Caco-2 (cell line): Measurements from ENCODE around the gene CNBD2. TPM values are rescaled to one million over a fixed set of nuclear protein-coding genes. Genes with fewer than 3 reads are reported as not detected.
"Not testable (repeated sequence)": the region's sequence is repeated elsewhere in the genome, so short reads cannot be mapped to it uniquely, and the experiment has no call there.

Source experiments
- BruUV-seq: library from RNA; stranded (reverse); fragments of 400-500 nt; replicated peaks from 2 replicates; lab custom pipeline; 2021; lab: Mats Ljungman, UMichigan
- CTCF ChIA-PET: fragments of 300-600 bp; sonication (Branson Sonifier 250); formaldehyde crosslinking; loops from one replicate; lab custom pipeline; 2022; ENCODE audit warnings: antibody characterized with exemption; lab: Charles Lee
- POLR2A ChIA-PET: fragments of 300-600 bp; sonication (Branson Sonifier 250); formaldehyde crosslinking; loops from one replicate; lab custom pipeline; 2022; ENCODE audit warnings: antibody characterized with exemption; lab: Charles Lee
- DNase-seq, 2 experiments: peaks; one replicate each; pipeline versions ENCODE4 v3.0.0 to v3.0.0-alpha.2; 2020 to 2022
- H3K27me3 ChIP-seq: replicated peaks from 2 replicates; pipeline ENCODE4 v1.6.0; 2011; ENCODE audit warnings: low read length; ENCODE audit not compliant: control insufficient read depth, insufficient read depth
- H3K36me3 ChIP-seq: 2 replicates; pipeline ENCODE4 v1.5.1; 2011; ENCODE audit warnings: low read length; ENCODE audit not compliant: control insufficient read depth, insufficient read depth
- H3K4me1 ChIP-seq: fragments of 250-450 bp; sonication (Bioruptor Pico); 2 replicates; pipeline ENCODE4 v1.5.1; 2020; ENCODE audit warnings: mild to moderate bottlenecking
- H3K4me3 ChIP-seq: 2 replicates; pipeline ENCODE4 v1.5.1; 2011; ENCODE audit warnings: low read depth, mild to moderate bottlenecking, control low read depth, low read length
- H3K9me3 ChIP-seq: fragments of 250-450 bp; sonication (Bioruptor Pico); 2 replicates; pipeline ENCODE4 v1.5.1; 2020; ENCODE audit warnings: mild to moderate bottlenecking, moderate library complexity
- H3K27ac Mint-ChIP-seq: one replicate; pipeline ENCODE4 v1.8.0; 2022; ENCODE audit warnings: mixed read lengths; ENCODE audit not compliant: unreplicated experiment
- H3K27me3 Mint-ChIP-seq: one replicate; pipeline ENCODE4 v1.8.0; 2022; ENCODE audit warnings: mixed read lengths; ENCODE audit not compliant: insufficient read depth, unreplicated experiment
- H3K36me3 Mint-ChIP-seq: one replicate; pipeline ENCODE4 v1.8.0; 2022; ENCODE audit warnings: mild to moderate bottlenecking, mixed read lengths; ENCODE audit not compliant: insufficient read depth, unreplicated experiment
- H3K4me1 Mint-ChIP-seq: one replicate; pipeline ENCODE4 v1.8.0; 2022; ENCODE audit warnings: low read depth, mixed read lengths; ENCODE audit not compliant: unreplicated experiment
- H3K4me3 Mint-ChIP-seq: one replicate; pipeline ENCODE4 v1.8.0; 2022; ENCODE audit warnings: mild to moderate bottlenecking, moderate library complexity, mixed read lengths; ENCODE audit not compliant: unreplicated experiment
- H3K9me3 Mint-ChIP-seq: one replicate; pipeline ENCODE4 v1.8.0; 2022; ENCODE audit warnings: mixed read lengths; ENCODE audit not compliant: unreplicated experiment
- CTCF ChIP-seq, 2 experiments: fragments of 200-600 bp in 1 of 2; IDR thresholded peaks; 1 replicate in 1 of 2; 2 replicates in 1 of 2; pipeline versions ENCODE4 v1.5.1 to v1.8.0; 2011 to 2022; ENCODE audit warnings: antibody characterized with exemption in 1 of 2, control low read depth in 1 of 2, inconsistent platforms in 1 of 2, low read depth in 1 of 2, low read length in 1 of 2, mild to moderate bottlenecking in 1 of 2, moderate library complexity in 1 of 2; ENCODE audit not compliant: insufficient read depth in 1 of 2, severe bottlenecking in 1 of 2, unreplicated experiment in 1 of 2
- intact Hi-C: fragments of 100-400 bp; cut with micrococcal nuclease; formaldehyde crosslinking; loops from one replicate; pipeline ENCODE4 v1.10.0; 2022; ENCODE audit not compliant: unreplicated experiment
- total RNA-seq: library from RNA; stranded (reverse); gene quantifications from 2 replicates; pipeline ENCODE4 v1.2.3, GENCODE V29; 2022

CNBD2 gene
- total RNA-seq, 1 experiment from 2014 or later = 9.1 TPM

DNA sequence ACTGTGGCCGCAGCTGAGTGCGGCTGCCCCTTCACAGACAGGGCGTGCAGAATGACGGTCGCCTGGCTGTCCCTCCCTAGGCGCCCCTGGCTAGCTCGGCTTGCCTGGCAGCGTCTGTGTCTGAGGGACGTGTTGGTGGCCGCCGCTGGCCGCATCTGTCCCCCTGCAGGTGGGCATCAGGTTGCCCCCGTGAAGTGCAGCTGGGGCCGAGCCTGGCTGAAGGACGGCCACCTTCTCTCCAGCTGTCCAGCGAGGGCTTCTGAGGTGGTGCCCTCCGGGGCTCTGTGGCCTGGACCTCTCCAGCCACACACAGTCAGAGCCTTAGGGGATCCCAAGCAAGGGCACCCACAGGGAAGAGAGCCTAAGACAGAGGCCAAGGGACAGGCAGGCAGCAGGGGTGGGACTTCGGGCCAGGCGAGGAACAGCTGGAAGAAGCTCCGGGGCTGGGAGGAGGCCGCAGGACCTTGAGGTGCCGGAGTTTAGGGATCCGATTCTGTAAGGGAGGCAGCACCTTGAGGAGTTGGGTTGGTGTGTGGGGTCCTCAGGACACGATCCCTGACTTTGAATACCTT lies 97.1 kb downstream of the CNBD2 start:
- H3K36me3 Mint-ChIP-seq = peaks cover 12% of the 10 kb centered on the region
- H3K27ac Mint-ChIP-seq = peak overlapping the region; percentile 75
- Histone ChIP-seq H3K27me3 (no peaks in the 10 kb centered on the region), H3K36me3 (no peaks in the 10 kb centered on the region), H3K9me3 (peaks cover 5% of the 10 kb centered on the region; the same call in 1 of the 2 replicates), H3K4me1 (peaks cover 35% of the 10 kb centered on the region), H3K4me3 (peak overlapping the region; percentile 54)
- H3K27me3 Mint-ChIP-seq = no peaks in the 10 kb centered on the region
- H3K4me1 Mint-ChIP-seq = peaks cover 12% of the 10 kb centered on the region
- H3K9me3 Mint-ChIP-seq = no peaks in the 10 kb centered on the region
- no peak for DNase-seq
- H3K4me3 Mint-ChIP-seq = peak overlapping the region; percentile 81
- ChIA-PET CTCF (interaction anchor here (0.6 to 2.4 kb wide), 12 partner anchors 10 to 1421 kb away, joined by 3 to 20 read pairs (median 4); no protein-coding TSS in a partner anchor), POLR2A (interaction anchor here (0.6 to 1.4 kb wide), 6 partner anchors 9 to 37 kb away, joined by 3 to 11 read pairs (median 3); no protein-coding TSS in a partner anchor)
- intact Hi-C loops = loop anchor here (2.0 to 10.0 kb wide), 2 partner anchors 57 to 379 kb away; no protein-coding TSS in a partner anchor
- TF ChIP-seq CTCF (IDR thresholded peaks at IDR 0.05; ENCODE audit: insufficient read depth in 1 of 2, low read depth in 1 of 2, low read length in 1 of 2, severe bottlenecking in 1 of 2, unreplicated experiment in 1 of 2) = no peak
- no TSS peak for BruUV-seq

DNA sequence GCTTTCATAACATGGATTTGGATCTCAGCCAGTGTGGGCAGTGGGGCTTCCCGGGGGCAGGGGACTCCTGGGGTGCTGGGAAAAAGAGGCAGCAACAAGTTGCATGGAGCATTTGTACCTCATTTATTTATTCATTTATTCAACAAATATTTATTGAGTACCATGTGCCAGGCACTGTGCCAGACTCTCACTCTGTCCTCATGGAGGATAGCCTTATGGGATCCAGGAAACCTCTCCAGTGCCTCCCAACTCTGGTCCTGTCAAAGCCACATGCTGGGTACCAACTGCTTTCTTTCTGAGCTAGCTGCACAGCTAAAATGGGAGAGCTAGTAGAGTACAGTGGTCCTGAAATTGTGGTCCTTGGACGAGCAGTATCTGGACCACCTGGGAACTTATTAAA lies 98.4 kb downstream of the CNBD2 start:
- Histone ChIP-seq H3K4me1 (peaks cover 40% of the 10 kb centered on the region), H3K4me3 (no peak overlapping the region), H3K36me3 (no peaks in the 10 kb centered on the region), H3K9me3 (peaks cover 2% of the 10 kb centered on the region; the same call in 1 of the 2 replicates), H3K27me3 (no peaks in the 10 kb centered on the region)
- Mint-ChIP-seq H3K4me1 (peaks cover 20% of the 10 kb centered on the region), H3K27ac (no peak overlapping the region), H3K36me3 (peaks cover 12% of the 10 kb centered on the region), H3K9me3 (no peaks in the 10 kb centered on the region), H3K4me3 (no peak overlapping the region), H3K27me3 (no peaks in the 10 kb centered on the region)
- ChIA-PET CTCF (interaction anchor here (0.6 kb wide), 1 partner anchor 20 kb away, joined by 5 read pairs; no protein-coding TSS in a partner anchor), POLR2A (no interaction called here)
- no peak for TF ChIP-seq CTCF (IDR thresholded peaks at IDR 0.05; ENCODE audit: insufficient read depth in 1 of 2, low read depth in 1 of 2, low read length in 1 of 2, severe bottlenecking in 1 of 2, unreplicated experiment in 1 of 2)
- DNase-seq = no peak
- intact Hi-C loops = loop anchor here (10.0 kb wide), 1 partner anchor 378 kb away; no protein-coding TSS in a partner anchor
- no TSS peak for BruUV-seq

- BruUV-seq, H3K4me3 Mint-ChIP-seq, H3K36me3 Mint-ChIP-seq, H3K27me3 Mint-ChIP-seq, H3K9me3 ChIP-seq, H3K27ac Mint-ChIP-seq, DNase-seq, H3K4me3 ChIP-seq, POLR2A ChIA-PET, H3K27me3 ChIP-seq, H3K9me3 Mint-ChIP-seq, H3K36me3 ChIP-seq, CTCF ChIA-PET: not testable (repeated sequence)
- peaks cover 13% of the 10 kb centered on the region for H3K4me1 Mint-ChIP-seq
- H3K4me1 ChIP-seq = peaks cover 27% of the 10 kb centered on the region
- intact Hi-C loops = loop anchor here (10.0 kb wide), 1 partner anchor 376 kb away; no protein-coding TSS in a partner anchor
These were observed 100.1 kb downstream of the CNBD2 start for GRCh38 chr20:36068526-36068925.
